Effector memory CD8-positive, alpha-beta T cell (primary cell): ENCODE data around the gene GLOD4.
"Not testable (repeated sequence)": the region's sequence is repeated elsewhere in the genome, so short reads cannot be mapped to it uniquely, and the experiment has no call there.

Experiments used
- ATAC-seq: fragments of 150-1000 bp; cut with Tn5 transposase; replicated peaks from 2 replicates; pipeline ENCODE4 v1.10.0; 2021; ENCODE audit warnings: mild to moderate bottlenecking, moderate library complexity
- DNase-seq, 3 experiments: peaks; one replicate each; pipeline ENCODE4 v3.0.0; 2021
- H3K27ac Mint-ChIP-seq, 2 donors: one replicate each; pipeline ENCODE4 v1.8.0; 2022; ENCODE audit warnings: mild to moderate bottlenecking in 2 of 2, mixed read lengths in 2 of 2, moderate library complexity in 2 of 2
- H3K27me3 Mint-ChIP-seq, 2 donors: one replicate each; pipeline ENCODE4 v1.8.0; 2022; ENCODE audit warnings: mixed read lengths in 2 of 2
- H3K36me3 Mint-ChIP-seq: one replicate; pipeline ENCODE4 v1.8.0; 2022; ENCODE audit warnings: mild to moderate bottlenecking, moderate library complexity, mixed read lengths; ENCODE audit not compliant: insufficient read depth
- H3K4me1 Mint-ChIP-seq, 2 donors: one replicate each; pipeline ENCODE4 v1.8.0; 2022; ENCODE audit warnings: low read depth in 2 of 2, mixed read lengths in 2 of 2
- H3K4me3 Mint-ChIP-seq, 2 donors: one replicate each; pipeline ENCODE4 v1.8.0; 2022; ENCODE audit warnings: mild to moderate bottlenecking in 2 of 2, mixed read lengths in 2 of 2, moderate library complexity in 2 of 2
- H3K9me3 Mint-ChIP-seq, 2 donors: one replicate each; pipeline ENCODE4 v1.8.0; 2022; ENCODE audit warnings: mixed read lengths in 2 of 2

Gene GLOD4

GRCh38 chr17:797236-797840, 15.3 kb upstream of the GLOD4 start:
- Mint-ChIP-seq H3K4me3 (no peak overlapping the region), H3K27ac (no peak overlapping the region), H3K9me3 (no peaks in the 10 kb centered on the region), H3K27me3 (no peaks in the 10 kb centered on the region), H3K36me3 (peaks cover 15% of the 10 kb centered on the region), H3K4me1 (peaks cover 0 to 5% of the 10 kb centered on the region in 2 donors)
- DNase-seq (no peak), ATAC-seq (no peak)

DNA sequence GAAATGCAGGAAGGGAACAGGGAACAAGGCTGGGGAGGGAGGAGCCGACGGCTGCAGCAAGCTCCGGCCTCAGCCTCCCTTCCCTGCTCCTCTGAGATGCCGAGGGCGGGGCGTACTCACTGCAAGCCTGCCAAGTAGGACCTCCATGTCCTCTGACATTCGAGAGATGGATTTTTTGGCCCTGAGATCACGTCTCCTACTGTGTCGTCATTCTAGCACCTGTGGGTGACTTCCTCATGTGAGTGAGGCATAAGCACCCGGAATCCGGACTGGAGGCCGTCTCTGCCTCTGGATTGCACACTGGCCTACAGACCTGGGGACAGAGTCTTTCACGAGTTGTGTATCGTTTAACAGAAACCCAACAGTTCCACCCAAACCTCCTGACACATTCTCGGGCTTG, 14.5 kb upstream of the GLOD4 start:
- Mint-ChIP-seq H3K36me3 (peaks cover 15% of the 10 kb centered on the region), H3K27ac (no peak overlapping the region), H3K27me3 (no peaks in the 10 kb centered on the region), H3K9me3 (no peaks in the 10 kb centered on the region), H3K4me1 (peaks cover 0 to 5% of the 10 kb centered on the region in 2 donors), H3K4me3 (no peak overlapping the region)
- DNase-seq (no peak), ATAC-seq (no peak)

DNA sequence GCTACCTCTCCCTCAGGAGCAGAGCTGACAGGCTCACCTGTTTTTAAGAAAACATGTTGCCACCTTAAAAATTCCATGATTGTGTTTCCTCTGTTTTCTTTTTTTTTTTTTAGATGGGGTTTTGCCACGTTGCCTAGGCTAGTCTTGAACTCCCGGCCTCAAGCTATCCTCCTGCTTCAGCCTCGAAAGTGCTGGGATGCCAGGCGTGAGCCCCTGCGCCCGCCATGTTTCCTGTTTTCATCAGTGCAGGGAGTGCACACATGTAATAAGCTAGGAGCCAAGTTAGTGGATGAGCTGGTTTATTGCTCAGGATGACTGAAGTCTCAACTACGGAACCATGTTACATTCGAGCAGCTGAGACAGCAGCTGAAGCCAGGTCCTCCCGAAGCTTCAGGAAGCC, 13.6 kb upstream of the GLOD4 start:
- peak overlapping the region in 1 of 2 donors; percentile 62 for H3K27ac Mint-ChIP-seq
- no peak for ATAC-seq
- no peaks in the 10 kb centered on the region for H3K9me3 Mint-ChIP-seq
- H3K4me1 Mint-ChIP-seq, result peaks cover 0 to 8% of the 10 kb centered on the region in 2 donors
- peaks cover 19% of the 10 kb centered on the region for H3K36me3 Mint-ChIP-seq
- no peak overlapping the region for H3K4me3 Mint-ChIP-seq
- H3K27me3 Mint-ChIP-seq, result no peaks in the 10 kb centered on the region
- no peak for DNase-seq

DNA sequence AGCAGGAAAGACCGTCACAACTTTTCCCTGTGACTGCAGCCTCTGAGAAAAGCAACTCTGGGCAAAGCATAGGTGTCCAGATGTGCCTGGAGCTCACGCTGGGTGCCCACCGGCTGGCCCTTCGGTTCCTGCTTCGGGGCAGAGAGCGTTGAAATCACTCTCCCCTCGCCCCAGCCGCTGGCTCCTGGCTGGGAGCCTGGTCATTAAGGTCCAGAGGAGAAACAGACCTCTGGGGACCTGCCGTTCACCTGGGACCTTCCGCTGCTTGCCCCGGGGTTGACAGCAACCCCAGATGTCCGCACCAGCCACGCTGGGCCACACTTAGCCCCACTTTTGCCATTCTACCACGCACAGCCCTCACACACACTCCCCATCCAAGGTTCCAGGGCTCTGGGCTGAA, 13.2 kb upstream of the GLOD4 start:
- H3K9me3 Mint-ChIP-seq, result no peaks in the 10 kb centered on the region
- no peaks in the 10 kb centered on the region for H3K27me3 Mint-ChIP-seq
- ATAC-seq, result no peak
- H3K36me3 Mint-ChIP-seq, result peaks cover 19% of the 10 kb centered on the region
- no peak overlapping the region for H3K4me3 Mint-ChIP-seq
- H3K4me1 Mint-ChIP-seq, result peaks cover 0 to 8% of the 10 kb centered on the region in 2 donors
- peak overlapping the region in 1 of 2 donors; percentile 82 for H3K27ac Mint-ChIP-seq
- no peak for DNase-seq

GRCh38 chr17:794876-795275, 12.8 kb upstream of the GLOD4 start:
- ATAC-seq (peak; percentile 56), DNase-seq (peak in 1 of 3 experiments; percentile 23)
- Mint-ChIP-seq H3K27ac (peak overlapping the region in 1 of 2 donors; percentile 82), H3K36me3 (peaks cover 21% of the 10 kb centered on the region), H3K4me1 (peaks cover 0 to 8% of the 10 kb centered on the region in 2 donors), H3K27me3 (no peaks in the 10 kb centered on the region), H3K9me3 (no peaks in the 10 kb centered on the region), H3K4me3 (no peak overlapping the region)

DNA sequence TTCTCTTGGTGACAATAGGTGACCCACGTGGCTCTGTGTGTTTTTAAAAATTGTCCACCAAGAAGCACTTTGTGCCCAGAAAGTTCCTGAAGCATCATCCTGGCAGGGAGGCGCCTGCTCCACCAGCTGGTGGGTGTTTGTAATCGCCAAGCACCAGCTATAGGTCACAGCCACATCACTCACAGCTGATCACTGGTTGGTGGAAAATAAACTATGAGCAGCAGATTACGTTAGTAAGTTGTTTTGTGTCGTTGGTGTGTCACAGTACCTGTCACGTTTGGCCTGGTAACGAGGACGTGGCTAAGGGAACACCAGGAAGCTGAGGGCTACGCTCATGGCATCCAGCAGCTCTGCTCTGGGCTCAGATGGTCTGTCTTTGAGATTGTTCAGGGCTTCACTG, 10.2 kb upstream of the GLOD4 start:
- no peak for DNase-seq
- Mint-ChIP-seq H3K27ac (peak overlapping the region in 1 of 2 donors; percentile 26), H3K36me3 (peaks cover 32% of the 10 kb centered on the region), H3K4me1 (peaks cover 1 to 8% of the 10 kb centered on the region in 2 donors), H3K27me3 (no peaks in the 10 kb centered on the region), H3K4me3 (no peak overlapping the region), H3K9me3 (no peaks in the 10 kb centered on the region)
- ATAC-seq, result no peak

DNA sequence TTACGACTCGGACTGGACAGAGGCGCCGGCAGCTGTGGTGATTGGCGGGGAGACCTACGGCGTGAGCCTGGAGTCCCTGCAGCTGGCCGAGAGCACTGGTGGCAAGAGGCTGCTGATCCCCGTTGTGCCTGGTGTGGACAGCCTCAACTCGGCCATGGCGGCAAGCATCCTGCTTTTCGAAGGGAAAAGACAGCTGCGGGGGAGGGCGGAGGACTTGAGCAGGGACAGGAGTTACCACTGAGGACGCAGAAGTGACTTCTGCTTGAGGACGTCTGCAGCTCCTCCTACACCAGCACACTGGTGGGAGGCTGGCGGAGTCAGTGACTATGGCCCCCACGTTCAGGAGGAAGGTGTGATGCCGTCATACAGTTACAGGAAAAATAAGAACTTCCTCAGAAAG, 9.7 kb upstream of the GLOD4 start:
- no peak overlapping the region for H3K27ac Mint-ChIP-seq
- no peak overlapping the region for H3K4me3 Mint-ChIP-seq
- ATAC-seq (no peak), DNase-seq (no peak)
- H3K4me1 Mint-ChIP-seq, result peaks cover 4 to 8% of the 10 kb centered on the region in 2 donors
- no peaks in the 10 kb centered on the region for H3K9me3 Mint-ChIP-seq
- H3K36me3 Mint-ChIP-seq, result peaks cover 34% of the 10 kb centered on the region
- H3K27me3 Mint-ChIP-seq, result no peaks in the 10 kb centered on the region

GRCh38 chr17:790874-791247, 8.8 kb upstream of the GLOD4 start:
- not testable (repeated sequence) for H3K4me1 Mint-ChIP-seq, H3K27me3 Mint-ChIP-seq, H3K4me3 Mint-ChIP-seq, H3K27ac Mint-ChIP-seq, H3K9me3 Mint-ChIP-seq, ATAC-seq, DNase-seq
- H3K36me3 Mint-ChIP-seq, result peaks cover 37% of the 10 kb centered on the region

- not testable (repeated sequence) for H3K27ac Mint-ChIP-seq, H3K9me3 Mint-ChIP-seq, DNase-seq, H3K4me1 Mint-ChIP-seq, H3K27me3 Mint-ChIP-seq, H3K4me3 Mint-ChIP-seq, ATAC-seq
- H3K36me3 Mint-ChIP-seq, result peaks cover 37% of the 10 kb centered on the region
These were observed 8.1 kb upstream of the GLOD4 start for GRCh38 chr17:789931-790873.

DNA sequence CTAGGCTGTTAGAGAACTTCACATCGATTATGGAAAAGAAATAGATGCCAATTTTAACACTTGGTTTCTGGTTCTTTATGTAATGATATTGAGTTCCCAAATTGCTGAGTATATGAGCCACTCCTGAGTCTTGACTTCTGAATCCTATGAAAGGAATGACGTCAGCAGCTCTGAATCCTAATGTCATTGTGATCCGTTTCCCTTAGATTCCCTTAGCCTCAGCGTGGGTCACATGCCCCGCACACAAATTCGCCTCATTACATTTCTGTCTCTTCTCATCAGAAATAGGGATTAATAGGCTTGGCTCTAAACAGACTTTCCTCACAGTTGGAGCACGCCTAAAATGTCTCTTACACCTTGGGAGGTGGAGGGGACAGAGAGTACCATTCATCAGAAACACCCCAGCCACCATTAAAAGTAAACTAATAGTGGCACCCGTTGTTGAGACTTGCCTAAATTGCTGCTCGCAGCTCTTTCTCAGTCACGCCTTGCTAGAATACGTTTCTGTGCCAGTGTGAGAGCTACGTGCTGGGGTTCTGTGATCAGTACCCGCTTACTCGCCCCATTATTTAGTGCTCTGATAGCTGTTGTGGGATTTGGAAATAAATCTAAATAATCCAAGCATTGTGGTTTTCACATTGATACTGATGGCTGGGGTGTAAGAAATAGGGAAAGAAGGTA, 7.2 kb upstream of the GLOD4 start:
- Mint-ChIP-seq H3K27ac (no peak overlapping the region), H3K4me1 (peaks cover 2 to 11% of the 10 kb centered on the region in 2 donors)
- no peak for ATAC-seq

GRCh38 chr17:788551-788950, 6.5 kb upstream of the GLOD4 start:
- peaks cover 31% of the 10 kb centered on the region for H3K36me3 Mint-ChIP-seq
- H3K27ac Mint-ChIP-seq, result no peak overlapping the region
- no peak overlapping the region for H3K4me3 Mint-ChIP-seq
- no peak for DNase-seq
- H3K9me3 Mint-ChIP-seq, result no peaks in the 10 kb centered on the region
- no peaks in the 10 kb centered on the region for H3K27me3 Mint-ChIP-seq
- ATAC-seq, result no peak
- H3K4me1 Mint-ChIP-seq, result peaks cover 2 to 11% of the 10 kb centered on the region in 2 donors

More for the DNA sequence above, 7.2 kb upstream of the GLOD4 start:
- Mint-ChIP-seq H3K9me3 (no peaks in the 10 kb centered on the region), H3K36me3 (peaks cover 31% of the 10 kb centered on the region), H3K4me3 (no peak overlapping the region), H3K27me3 (no peaks in the 10 kb centered on the region)
- DNase-seq, result no peak

DNA sequence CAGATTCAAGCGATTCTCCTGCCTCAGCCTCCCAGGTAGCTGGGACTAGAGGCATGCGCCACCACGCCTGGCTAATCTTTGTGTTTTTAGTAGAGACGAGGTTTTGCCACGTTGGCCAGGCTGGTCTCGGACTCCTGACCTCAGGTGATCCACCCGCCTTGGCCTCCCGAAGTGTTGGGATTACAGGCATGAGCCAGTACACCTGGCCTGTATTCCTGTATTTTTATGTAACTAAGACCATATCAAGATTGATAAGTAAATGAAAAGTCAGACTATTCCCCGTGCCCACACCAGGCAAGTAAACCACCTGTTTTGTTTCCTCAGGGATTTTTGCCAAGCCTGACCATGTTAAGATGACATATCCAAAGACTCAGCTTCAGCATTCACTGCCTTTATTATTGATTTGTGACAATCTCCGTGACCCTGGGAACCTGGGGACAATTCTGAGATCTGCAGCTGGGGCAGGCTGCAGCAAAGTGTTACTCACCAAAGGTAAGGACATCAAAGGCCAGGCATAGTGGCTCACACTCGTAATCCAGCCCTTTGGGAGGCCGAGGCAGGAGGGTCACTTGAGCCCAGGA, 5.7 kb upstream of the GLOD4 start:
- Mint-ChIP-seq H3K36me3 (peaks cover 29% of the 10 kb centered on the region), H3K4me3 (no peak overlapping the region), H3K27ac (no peak overlapping the region), H3K9me3 (no peaks in the 10 kb centered on the region), H3K4me1 (peaks cover 6 to 18% of the 10 kb centered on the region in 2 donors), H3K27me3 (no peaks in the 10 kb centered on the region)
- no peak for DNase-seq
- ATAC-seq, result no peak

- DNase-seq, H3K27me3 Mint-ChIP-seq, ATAC-seq, H3K27ac Mint-ChIP-seq, H3K9me3 Mint-ChIP-seq, H3K4me3 Mint-ChIP-seq: not testable (repeated sequence)
- H3K36me3 Mint-ChIP-seq, result peaks cover 40% of the 10 kb centered on the region
- peaks cover 16 to 28% of the 10 kb centered on the region in 2 donors for H3K4me1 Mint-ChIP-seq
These were observed 3.8 kb upstream of the GLOD4 start for GRCh38 chr17:785901-786300.
